IPS-15b (cell line): ENCODE measurements around the gene DOCK7.

ENCODE experiments used
- H3K27me3 ChIP-seq: one replicate; pipeline ENCODE4 v1.6.1; 2013; ENCODE audit warnings: low read length; ENCODE audit not compliant: control insufficient read depth, insufficient read depth
- H3K36me3 ChIP-seq: one replicate; pipeline ENCODE4 v1.6.1; 2013; ENCODE audit warnings: low read length; ENCODE audit not compliant: control insufficient read depth, insufficient read depth
- H3K4me1 ChIP-seq: one replicate; pipeline ENCODE4 v1.6.1; 2013; ENCODE audit warnings: mild to moderate bottlenecking, low read length; ENCODE audit not compliant: control insufficient read depth, insufficient read depth
- H3K4me3 ChIP-seq: one replicate; pipeline ENCODE4 v1.5.1; 2013; ENCODE audit warnings: low read depth, low read length
- H3K9ac ChIP-seq: one replicate; pipeline ENCODE4 v1.6.1; 2013; ENCODE audit warnings: low read depth, mild to moderate bottlenecking, low read length
- H3K9me3 ChIP-seq: one replicate; pipeline ENCODE4 v1.6.1; 2013; ENCODE audit warnings: mild to moderate bottlenecking, low read length; ENCODE audit not compliant: control insufficient read depth, insufficient read depth

The DOCK7 gene

GRCh38 chr1:62514746-62515423 is 173.3 kb downstream of the DOCK7 start:
- no peaks in the 10 kb centered on the region for H3K9me3 ChIP-seq
- no peaks in the 10 kb centered on the region for H3K27me3 ChIP-seq
- H3K4me1 ChIP-seq, result no peaks in the 10 kb centered on the region
- no peak overlapping the region for H3K9ac ChIP-seq
- no peaks in the 10 kb centered on the region for H3K36me3 ChIP-seq
- H3K4me3 ChIP-seq, result no peak overlapping the region

DNA sequence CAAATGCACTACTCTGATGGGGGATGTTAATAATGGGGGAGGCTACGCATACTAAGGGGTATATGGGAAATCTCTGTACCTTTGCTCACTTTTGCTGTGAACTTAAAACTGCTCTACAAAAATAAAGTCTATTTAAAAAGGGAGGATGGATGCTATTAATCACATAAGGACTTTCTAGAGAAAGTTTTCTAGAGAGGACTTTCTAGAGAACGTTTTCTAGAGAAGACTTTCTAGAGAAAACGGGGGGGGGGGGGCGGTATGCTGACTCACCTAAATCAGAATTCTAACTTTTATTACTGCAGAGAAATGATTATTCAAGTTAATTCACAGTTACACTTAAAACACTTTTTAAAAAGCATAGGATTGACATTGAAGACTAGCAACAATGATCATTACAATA is 175.2 kb downstream of the DOCK7 start:
- no peaks in the 10 kb centered on the region for H3K4me1 ChIP-seq
- H3K27me3 ChIP-seq, result no peaks in the 10 kb centered on the region
- H3K4me3 ChIP-seq, result no peak overlapping the region
- H3K36me3 ChIP-seq, result no peaks in the 10 kb centered on the region
- H3K9ac ChIP-seq, result no peak overlapping the region
- H3K9me3 ChIP-seq, result no peaks in the 10 kb centered on the region

DNA sequence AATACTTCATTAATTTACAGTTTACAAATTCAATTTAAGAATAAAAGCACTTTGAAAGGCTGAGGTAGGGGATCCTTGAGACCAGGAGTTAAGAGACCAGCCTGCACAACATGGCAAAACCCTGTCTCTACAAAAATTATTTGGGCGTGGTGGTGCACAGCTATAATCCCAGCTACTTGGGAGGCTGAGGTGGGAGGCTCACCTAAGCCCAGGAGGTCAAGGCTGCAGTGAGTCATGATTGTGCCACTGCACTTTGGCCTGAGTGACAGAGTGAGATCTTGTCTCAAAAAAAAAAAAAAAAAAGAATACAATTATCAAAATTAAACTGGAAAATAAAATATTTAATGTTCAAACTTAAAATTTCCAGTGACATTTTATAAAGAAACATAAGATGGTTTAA is 179.2 kb downstream of the DOCK7 start:
- Histone ChIP-seq H3K4me3 (no peak overlapping the region), H3K4me1 (no peaks in the 10 kb centered on the region), H3K9ac (no peak overlapping the region), H3K36me3 (no peaks in the 10 kb centered on the region), H3K9me3 (no peaks in the 10 kb centered on the region), H3K27me3 (no peaks in the 10 kb centered on the region)

- no peak overlapping the region for H3K4me3 ChIP-seq
- H3K9ac ChIP-seq, result no peak overlapping the region
- no peaks in the 10 kb centered on the region for H3K27me3 ChIP-seq
- no peaks in the 10 kb centered on the region for H3K4me1 ChIP-seq
- no peaks in the 10 kb centered on the region for H3K9me3 ChIP-seq
- no peaks in the 10 kb centered on the region for H3K36me3 ChIP-seq
These were observed 179.9 kb downstream of the DOCK7 start for GRCh38 chr1:62508187-62508758.

DNA sequence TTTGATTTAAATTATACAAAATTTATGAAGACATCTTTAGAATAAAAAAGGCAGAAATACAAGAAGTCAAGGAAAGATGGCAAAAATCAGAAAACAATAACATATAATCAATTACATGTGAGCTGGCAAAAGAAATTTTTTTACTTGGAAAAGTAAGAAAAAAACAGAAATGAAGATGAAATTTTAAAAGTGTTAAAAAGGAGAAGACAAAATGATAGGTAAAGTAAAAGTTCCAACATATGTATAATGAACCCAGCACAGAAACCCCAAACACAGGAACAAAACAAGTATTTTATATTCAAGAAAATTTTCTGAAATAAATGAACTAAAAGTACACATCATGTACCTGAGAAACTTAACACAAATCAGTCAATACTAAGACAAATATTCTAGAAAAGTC is 188.0 kb downstream of the DOCK7 start:
- H3K4me1 ChIP-seq, result no peaks in the 10 kb centered on the region
- H3K9me3 ChIP-seq, result no peaks in the 10 kb centered on the region
- no peak overlapping the region for H3K4me3 ChIP-seq
- H3K36me3 ChIP-seq, result no peaks in the 10 kb centered on the region
- no peak overlapping the region for H3K9ac ChIP-seq
- H3K27me3 ChIP-seq, result no peaks in the 10 kb centered on the region

GRCh38 chr1:62494137-62494536 is 194.0 kb downstream of the DOCK7 start:
- peaks cover 3% of the 10 kb centered on the region for H3K4me1 ChIP-seq
- H3K9ac ChIP-seq, result no peak overlapping the region
- H3K4me3 ChIP-seq, result no peak overlapping the region
- H3K36me3 ChIP-seq, result no peaks in the 10 kb centered on the region
- H3K27me3 ChIP-seq, result no peaks in the 10 kb centered on the region
- H3K9me3 ChIP-seq, result no peaks in the 10 kb centered on the region

DNA sequence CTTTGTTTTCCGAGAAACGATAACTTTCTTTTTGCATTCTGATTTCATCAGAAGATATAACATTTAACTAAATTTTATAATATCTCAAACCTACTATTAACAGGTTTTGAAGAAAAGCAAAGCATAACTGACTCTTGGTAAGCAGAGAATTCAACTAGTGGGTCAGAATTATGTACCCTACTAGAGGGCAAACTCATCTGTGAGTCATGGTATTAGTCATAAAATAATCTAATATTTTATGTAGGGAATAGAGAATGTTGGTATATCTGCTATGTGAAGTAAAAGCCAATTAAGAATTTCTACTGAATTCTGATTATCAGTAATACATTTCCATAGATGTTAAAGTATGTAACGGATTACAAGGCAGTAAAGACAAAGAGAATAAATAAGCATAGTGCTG is 194.5 kb downstream of the DOCK7 start:
- Histone ChIP-seq H3K4me1 (peaks cover 3% of the 10 kb centered on the region), H3K4me3 (no peak overlapping the region), H3K27me3 (no peaks in the 10 kb centered on the region), H3K9me3 (no peaks in the 10 kb centered on the region), H3K36me3 (no peaks in the 10 kb centered on the region), H3K9ac (no peak overlapping the region)

GRCh38 chr1:62492521-62492920 is 195.7 kb downstream of the DOCK7 start:
- H3K9ac ChIP-seq, result no peak overlapping the region
- no peaks in the 10 kb centered on the region for H3K9me3 ChIP-seq
- no peaks in the 10 kb centered on the region for H3K36me3 ChIP-seq
- no peak overlapping the region for H3K4me3 ChIP-seq
- peaks cover 7% of the 10 kb centered on the region for H3K4me1 ChIP-seq
- H3K27me3 ChIP-seq, result no peaks in the 10 kb centered on the region

DNA sequence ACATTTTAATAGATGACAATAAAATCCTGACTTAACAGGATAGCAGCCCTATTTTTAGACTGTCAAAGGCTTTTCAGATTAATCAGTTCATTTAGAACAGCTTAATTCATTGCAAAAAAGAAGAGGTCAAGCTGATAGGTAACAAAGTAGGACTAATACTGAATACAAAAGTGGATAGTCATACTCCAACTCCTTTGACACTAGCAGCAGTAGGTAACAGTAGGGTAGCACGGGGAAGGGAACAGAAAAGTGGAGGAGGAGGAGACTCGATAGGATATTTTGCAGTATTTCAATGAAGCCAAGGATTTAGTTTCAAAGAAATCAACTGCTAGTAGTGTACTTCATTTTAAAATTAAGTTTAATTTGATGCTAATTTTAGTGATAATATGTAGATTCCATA is 200.2 kb downstream of the DOCK7 start:
- Histone ChIP-seq H3K4me3 (no peak overlapping the region), H3K27me3 (no peaks in the 10 kb centered on the region)

GRCh38 chr1:62484824-62485468 is 203.2 kb downstream of the DOCK7 start:
- Histone ChIP-seq H3K4me3 (no peak overlapping the region), H3K9me3 (no peaks in the 10 kb centered on the region), H3K9ac (no peak overlapping the region), H3K36me3 (no peaks in the 10 kb centered on the region), H3K4me1 (peaks cover 5% of the 10 kb centered on the region), H3K27me3 (no peaks in the 10 kb centered on the region)

More for the DNA sequence above, 200.2 kb downstream of the DOCK7 start:
- peaks cover 5% of the 10 kb centered on the region for H3K4me1 ChIP-seq
- no peaks in the 10 kb centered on the region for H3K36me3 ChIP-seq
- H3K9ac ChIP-seq, result no peak overlapping the region
- no peaks in the 10 kb centered on the region for H3K9me3 ChIP-seq

DNA sequence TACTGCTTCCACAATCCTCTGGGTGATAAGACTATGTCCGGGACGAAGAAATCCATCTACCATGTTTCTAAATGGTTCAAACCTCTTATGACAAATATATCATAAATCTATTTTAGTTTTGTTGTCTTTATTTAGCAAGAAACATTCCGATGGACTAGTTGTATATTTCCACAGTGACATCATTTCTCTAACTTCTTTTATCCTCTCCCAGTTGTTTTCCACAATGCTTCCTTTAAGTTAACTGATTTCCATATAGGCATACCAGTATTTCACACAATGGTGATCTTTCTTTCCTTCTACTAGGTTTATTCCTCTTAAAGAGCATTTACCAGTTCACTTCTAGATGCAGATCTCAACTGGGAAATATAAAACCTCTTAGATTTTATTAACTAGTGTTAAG is 206.5 kb downstream of the DOCK7 start:
- Histone ChIP-seq H3K4me1 (peaks cover 5% of the 10 kb centered on the region), H3K9ac (no peak overlapping the region), H3K9me3 (no peaks in the 10 kb centered on the region), H3K4me3 (no peak overlapping the region), H3K36me3 (no peaks in the 10 kb centered on the region), H3K27me3 (no peaks in the 10 kb centered on the region)
